NCI-H146 treated with DMSO at 0.1 percent for 48 hours (cell line): ENCODE measurements around the gene HPCAL1.

Source experiments
- DNase-seq: peaks from one replicate; lab custom pipeline; 2025; ENCODE audit not compliant: unreplicated experiment; lab: John Stamatoyannopoulos, UW

HPCAL1 gene

GRCh38 chr2:10400978-10401951 is 98.6 kb downstream of the HPCAL1 start:
- DNase-seq: no peak

- DNase-seq: no peak
Observed at GRCh38 chr2:10402062-10402585, 99.4 kb downstream of the HPCAL1 start.

- no peak for DNase-seq
Observed at GRCh38 chr2:10402653-10403215, 100.0 kb downstream of the HPCAL1 start.

GRCh38 chr2:10404324-10405143 is 101.8 kb downstream of the HPCAL1 start:
- no peak for DNase-seq

GRCh38 chr2:10405448-10405847 is 102.7 kb downstream of the HPCAL1 start:
- DNase-seq: no peak

- no peak for DNase-seq
Observed at GRCh38 chr2:10406016-10406415, 103.3 kb downstream of the HPCAL1 start.

GRCh38 chr2:10406491-10407188 is 103.9 kb downstream of the HPCAL1 start:
- DNase-seq: no peak

GRCh38 chr2:10407432-10407831 is 104.7 kb downstream of the HPCAL1 start:
- no peak for DNase-seq

GRCh38 chr2:10407841-10408648 is 105.3 kb downstream of the HPCAL1 start:
- peak; percentile 25 for DNase-seq

GRCh38 chr2:10408649-10409579 is 106.2 kb downstream of the HPCAL1 start:
- peak; percentile 89 for DNase-seq

- no peak for DNase-seq
Observed at GRCh38 chr2:10410001-10410822, 107.5 kb downstream of the HPCAL1 start.

GRCh38 chr2:10410823-10411437 is 108.2 kb downstream of the HPCAL1 start:
- DNase-seq: no peak

GRCh38 chr2:10411557-10411956 is 108.9 kb downstream of the HPCAL1 start:
- no peak for DNase-seq

GRCh38 chr2:10412380-10412779 is 109.7 kb downstream of the HPCAL1 start:
- no peak for DNase-seq

GRCh38 chr2:10413503-10413902 is 110.8 kb downstream of the HPCAL1 start:
- DNase-seq: no peak

GRCh38 chr2:10413991-10414451 is 111.3 kb downstream of the HPCAL1 start:
- peak; percentile 57 for DNase-seq

- DNase-seq: no peak
Observed at GRCh38 chr2:10414591-10414990, 111.9 kb downstream of the HPCAL1 start.
